Astrocyte (in vitro differentiated cells and primary cell): ENCODE results near the gene TYSND1.

Source experiments
- CTCF ChIP-seq: IDR thresholded peaks from 2 replicates; pipeline ENCODE4 v1.5.1; 2011; ENCODE audit warnings: low read depth, mild to moderate bottlenecking, inconsistent platforms, low read length, moderate library complexity; ENCODE audit not compliant: insufficient read depth
- EZH2 ChIP-seq: IDR thresholded peaks from 2 replicates; pipeline ENCODE4 v1.6.1; 2012; ENCODE audit warnings: mild to moderate bottlenecking, low read length, inconsistent platforms; ENCODE audit not compliant: insufficient read depth

GRCh38 chr10:70122742-70123141, 23.8 kb downstream of the TYSND1 start:
- TF ChIP-seq CTCF: no peak
- no peak for TF ChIP-seq EZH2
